Regular cardiac myocyte (primary cell): ENCODE results near the gene CRY1. TPM values are rescaled to one million over a fixed set of nuclear protein-coding genes. Genes with fewer than 3 reads are reported as not detected.

Source experiments
- total RNA-seq: library from RNA; depleted of rRNA; stranded (reverse); fragments of >200 nt; gene quantifications from 2 replicates; pipeline ENCODE4 v1.2.3, GENCODE V29; 2014

The CRY1 gene
- 8.2 and 13.4 TPM in 2 replicates for total RNA-seq

DNA sequence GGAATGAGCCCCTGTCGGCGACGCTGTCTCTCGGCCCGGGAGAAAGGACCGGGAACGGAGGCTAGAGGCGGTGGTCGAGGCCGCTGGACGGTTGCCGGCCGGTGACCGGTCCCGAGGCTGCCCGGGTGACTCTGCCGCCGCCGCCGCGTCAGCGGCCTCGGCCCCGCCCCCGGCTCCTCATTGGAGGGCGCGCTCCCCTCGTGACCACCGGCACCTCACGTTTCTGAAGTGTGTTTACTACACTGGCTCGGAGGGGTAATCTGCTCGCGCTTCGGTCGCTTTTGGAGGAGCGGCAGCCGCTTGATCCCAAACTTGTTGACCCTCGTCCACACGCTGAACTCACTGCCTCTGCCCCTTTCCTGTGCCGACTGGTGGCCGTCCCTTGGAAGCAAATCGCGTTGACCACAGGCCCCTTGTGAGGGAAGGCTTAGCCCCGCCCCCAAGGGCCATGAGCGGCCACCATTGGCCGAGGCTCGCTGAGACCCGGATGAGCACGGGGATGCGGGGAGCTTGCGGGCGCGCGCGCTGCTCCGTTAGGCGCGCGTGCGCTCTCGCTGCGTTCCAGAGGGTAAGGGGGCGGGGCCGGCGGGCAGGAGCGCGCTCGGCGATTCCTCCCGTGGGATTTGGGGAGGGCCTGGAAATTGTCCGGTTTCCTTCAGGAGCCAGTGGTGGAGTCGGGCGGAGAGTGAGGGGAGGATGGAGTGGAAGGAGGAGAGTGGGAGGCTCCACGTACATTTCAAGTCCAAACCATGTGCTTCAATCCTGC, at the start of gene CRY1:
CRY1 (minus strand) TSS at position 133 of the 766 bp plus-strand sequence. CDS start 588 bp downstream, outside the sequence.

GRCh38 chr12:106986625-106987389, 106.5 kb downstream of the CRY1 start, which contains the start of gene MTERF2:
TSS of gene MTERF2 (minus strand) at chr12:106987146. CDS start at chr12:106978714, 8,432 bp downstream.

GRCh38 chr12:106955377-106956047, 137.8 kb downstream of the CRY1 start, which contains the start of gene TMEM263:
TSS of gene TMEM263 (plus strand) at chr12:106955907. CDS start at chr12:106967117, 11,210 bp downstream.

Other genes starting within 250 kb of the CRY1 start
- gene TMEM263, start 137.6 kb downstream of the CRY1 start, total RNA-seq: 149 and 185 TPM in 2 replicates
- gene MTERF2, start 106.4 kb downstream of the CRY1 start, total RNA-seq: 3.7 and 4.0 TPM in 2 replicates